SKM-1 (cell line): ENCODE data around the gene TRAPPC12.
A peak's percentile ranks its signal among the peaks of the same experiment; 100 is the strongest.

ENCODE experiments used
- DNase-seq: peaks from one replicate; lab custom pipeline; 2025; ENCODE audit not compliant: unreplicated experiment; lab: John Stamatoyannopoulos, UW

The TRAPPC12 gene

GRCh38 chr2:3379647-3380534, at the start of gene TRAPPC12:
TRAPPC12 (plus strand) TSS chr2:3379694; CDS start chr2:3387624, 7,930 bp downstream.
- peak; percentile 69 for DNase-seq

GRCh38 chr2:3332133-3332532, 47.4 kb upstream of the TRAPPC12 start:
- no peak for DNase-seq

- no peak for DNase-seq
Measured at GRCh38 chr2:3334392-3335345, 44.8 kb upstream of the TRAPPC12 start.

GRCh38 chr2:3336844-3337243, 42.6 kb upstream of the TRAPPC12 start:
- no peak for DNase-seq

GRCh38 chr2:3338340-3338739, 41.2 kb upstream of the TRAPPC12 start:
- DNase-seq, result no peak

GRCh38 chr2:3340144-3340543, 39.4 kb upstream of the TRAPPC12 start:
- DNase-seq, result no peak

GRCh38 chr2:3341336-3341735, 38.2 kb upstream of the TRAPPC12 start:
- no peak for DNase-seq

- no peak for DNase-seq
Measured at GRCh38 chr2:3342324-3342723, 37.2 kb upstream of the TRAPPC12 start.

GRCh38 chr2:3343012-3343411, 36.5 kb upstream of the TRAPPC12 start:
- no peak for DNase-seq

GRCh38 chr2:3344897-3345296, 34.6 kb upstream of the TRAPPC12 start:
- DNase-seq, result no peak

- DNase-seq, result no peak
Measured at GRCh38 chr2:3345621-3346020, 33.9 kb upstream of the TRAPPC12 start.

- no peak for DNase-seq
Measured at GRCh38 chr2:3348767-3349166, 30.7 kb upstream of the TRAPPC12 start.

GRCh38 chr2:3349211-3349693, 30.2 kb upstream of the TRAPPC12 start:
- DNase-seq, result no peak

GRCh38 chr2:3354986-3355385, 24.5 kb upstream of the TRAPPC12 start:
- DNase-seq, result no peak

GRCh38 chr2:3355951-3356569, 23.4 kb upstream of the TRAPPC12 start:
- DNase-seq, result no peak

- no peak for DNase-seq
Measured at GRCh38 chr2:3356799-3357198, 22.7 kb upstream of the TRAPPC12 start.

- peak; percentile 18 for DNase-seq
Measured at GRCh38 chr2:3357446-3357845, 22.0 kb upstream of the TRAPPC12 start.

- DNase-seq, result no peak
Measured at GRCh38 chr2:3357926-3358325, 21.6 kb upstream of the TRAPPC12 start.

GRCh38 chr2:3361518-3362389, 17.7 kb upstream of the TRAPPC12 start:
- DNase-seq, result no peak

- DNase-seq, result no peak
Measured at GRCh38 chr2:3365219-3365618, 14.3 kb upstream of the TRAPPC12 start.
